ENCODE measurements around the gene SLC22A1. TPM values are rescaled to one million over a fixed set of nuclear protein-coding genes. Genes with fewer than 3 reads are reported as not detected.

The SLC22A1 gene
- total and polyA plus RNA-seq, 12 donors, result 0.26 to 7.1 (median 1.7) TPM; not detected in 2

GRCh38 chr6:160093061-160093460 is 28.6 kb upstream of the SLC22A1 start:
- no peak for DNase-seq

GRCh38 chr6:160093946-160094345 is 27.7 kb upstream of the SLC22A1 start:
- intact Hi-C loops (cut with DNase I), result no loop called here
- peaks cover 0 to 83% of the 10 kb centered on the region in 2 donors for H3K36me3 ChIP-seq (replicated peaks in 1 of 2)
- TF ChIP-seq, protein P1, sequence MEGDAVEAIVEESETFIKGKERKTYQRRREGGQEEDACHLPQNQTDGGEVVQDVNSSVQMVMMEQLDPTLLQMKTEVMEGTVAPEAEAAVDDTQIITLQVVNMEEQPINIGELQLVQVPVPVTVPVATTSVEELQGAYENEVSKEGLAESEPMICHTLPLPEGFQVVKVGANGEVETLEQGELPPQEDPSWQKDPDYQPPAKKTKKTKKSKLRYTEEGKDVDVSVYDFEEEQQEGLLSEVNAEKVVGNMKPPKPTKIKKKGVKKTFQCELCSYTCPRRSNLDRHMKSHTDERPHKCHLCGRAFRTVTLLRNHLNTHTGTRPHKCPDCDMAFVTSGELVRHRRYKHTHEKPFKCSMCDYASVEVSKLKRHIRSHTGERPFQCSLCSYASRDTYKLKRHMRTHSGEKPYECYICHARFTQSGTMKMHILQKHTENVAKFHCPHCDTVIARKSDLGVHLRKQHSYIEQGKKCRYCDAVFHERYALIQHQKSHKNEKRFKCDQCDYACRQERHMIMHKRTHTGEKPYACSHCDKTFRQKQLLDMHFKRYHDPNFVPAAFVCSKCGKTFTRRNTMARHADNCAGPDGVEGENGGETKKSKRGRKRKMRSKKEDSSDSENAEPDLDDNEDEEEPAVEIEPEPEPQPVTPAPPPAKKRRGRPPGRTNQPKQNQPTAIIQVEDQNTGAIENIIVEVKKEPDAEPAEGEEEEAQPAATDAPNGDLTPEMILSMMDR (IDR thresholded peaks at IDR 0.05), result no peak
- no peak for TF ChIP-seq POLR2A (IDR thresholded peaks at IDR 0.05)
- no peak overlapping the region for H3K4me3 ChIP-seq
- H3K4me1 ChIP-seq (replicated peaks in 1 of 2), result no peaks in the 10 kb centered on the region
- no peaks in the 10 kb centered on the region for H3K9me3 ChIP-seq (replicated peaks in 1 of 3)
- H3K27ac ChIP-seq, result no peak overlapping the region
- no peak for DNase-seq
- H3K27me3 ChIP-seq, result no peaks in the 10 kb centered on the region
- WGBS, 4 donors, result 93 to 95% (median 94%) methylated on average over 4 of the region's 4 CpGs

More at GRCh38 chr6:160093061-160093460, 28.6 kb upstream of the SLC22A1 start:
- Histone ChIP-seq H3K4me3 (no peak overlapping the region), H3K4me1 (replicated peaks in 1 of 2) (peaks cover 0 to 4% of the 10 kb centered on the region in 2 donors), H3K9me3 (replicated peaks in 1 of 3) (no peaks in the 10 kb centered on the region), H3K36me3 (replicated peaks in 1 of 2) (peaks cover 0 to 84% of the 10 kb centered on the region in 2 donors), H3K27me3 (no peaks in the 10 kb centered on the region), H3K27ac (no peak overlapping the region)
- TF ChIP-seq, protein P1 (IDR thresholded peaks at IDR 0.05), result no peak
- TF ChIP-seq POLR2A (IDR thresholded peaks at IDR 0.05), result no peak
- 73 to 89% (median 79%) methylated on average over 5 to 7 of the region's 7 CpGs for whole genome bisulfite sequencing, 4 donors
- intact Hi-C loops (cut with DNase I), result no loop called here

DNA sequence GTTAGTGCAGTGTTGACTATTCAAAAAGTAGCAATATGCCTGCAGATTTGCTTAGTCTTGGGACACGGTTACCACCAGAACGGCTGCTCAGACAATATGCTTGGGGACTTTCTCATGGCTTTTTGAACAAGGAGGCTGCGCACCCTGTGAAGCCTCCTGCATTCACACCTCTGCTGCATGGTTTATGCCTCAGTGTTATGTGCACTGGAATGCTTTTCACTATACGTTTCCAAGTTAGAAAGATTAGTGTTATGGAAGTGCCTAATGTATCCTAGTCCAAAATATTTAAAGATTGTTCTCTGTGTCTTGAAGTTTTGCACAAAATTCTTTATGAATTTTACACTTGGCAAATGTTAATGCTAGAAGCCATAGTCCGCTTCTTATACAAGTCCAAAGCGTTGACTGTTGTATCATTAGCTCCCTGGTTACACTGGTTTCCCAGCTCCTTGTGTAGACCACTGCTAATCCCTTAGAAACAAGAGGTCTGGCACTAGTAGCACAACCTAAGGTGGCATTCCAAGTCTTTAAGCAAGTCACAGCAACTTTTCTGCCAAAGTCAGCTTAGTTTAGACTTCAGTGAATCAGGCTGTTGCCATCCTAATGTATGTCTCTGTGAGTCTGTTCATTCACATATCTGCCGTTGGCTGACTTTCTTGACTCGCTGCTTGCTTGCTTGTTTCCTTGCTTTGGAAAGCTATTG is 26.3 kb upstream of the SLC22A1 start:
- no peak for DNase-seq
- H3K36me3 ChIP-seq (replicated peaks in 1 of 2), result peaks cover 0 to 70% of the 10 kb centered on the region in 2 donors

More for the DNA sequence above, 26.3 kb upstream of the SLC22A1 start:
- Histone ChIP-seq H3K9me3 (replicated peaks in 1 of 3) (no peaks in the 10 kb centered on the region), H3K4me1 (replicated peaks in 1 of 2) (no peaks in the 10 kb centered on the region), H3K27ac (no peak overlapping the region), H3K4me3 (no peak overlapping the region), H3K27me3 (no peaks in the 10 kb centered on the region)
- no peak for TF ChIP-seq POLR2A (IDR thresholded peaks at IDR 0.05)
- TF ChIP-seq, protein P1 (IDR thresholded peaks at IDR 0.05), result no peak
- intact Hi-C loops (cut with DNase I), result no loop called here
- 95 to 97% (median 96%) methylated on average over 8 of the region's 8 CpGs for WGBS, 4 donors

Data from adrenal gland (tissue), 12 donors.